SJCRH30 (cell line): ENCODE results near the gene SKOR1. TPM values are rescaled to one million over a fixed set of nuclear protein-coding genes. Genes with fewer than 3 reads are reported as not detected.

ENCODE experiments used
- DNase-seq, 2 experiments: peaks; one replicate each; pipeline ENCODE4 v3.0.0-alpha.2; 2015 to 2020
- H3K27ac ChIP-seq: fragments of 250-450 bp; sonication (Bioruptor Pico); 2 replicates; pipeline ENCODE4 v1.5.1; 2020; ENCODE audit warnings: mild to moderate bottlenecking, moderate library complexity
- H3K27me3 ChIP-seq: fragments of 250-450 bp; sonication (Bioruptor Pico); 2 replicates; pipeline ENCODE4 v1.5.1; 2020; ENCODE audit warnings: mild to moderate bottlenecking, moderate library complexity
- H3K36me3 ChIP-seq: fragments of 250-450 bp; sonication (Bioruptor Pico); 2 replicates; pipeline ENCODE4 v1.5.1; 2020; ENCODE audit warnings: mild to moderate bottlenecking, moderate library complexity
- H3K4me1 ChIP-seq: fragments of 250-450 bp; sonication (Bioruptor Pico); 2 replicates; pipeline ENCODE4 v1.5.1; 2020; ENCODE audit warnings: mild to moderate bottlenecking, moderate library complexity
- H3K4me3 ChIP-seq: fragments of 250-450 bp; sonication (Bioruptor Pico); 2 replicates; pipeline ENCODE4 v1.5.1; 2020; ENCODE audit warnings: mild to moderate bottlenecking, moderate library complexity
- H3K9me3 ChIP-seq: fragments of 250-450 bp; sonication (Bioruptor Pico); replicated peaks from 2 replicates; pipeline ENCODE4 v1.5.1; 2020; ENCODE audit warnings: mild to moderate bottlenecking, moderate library complexity
- total RNA-seq: library from RNA; depleted of rRNA; stranded (reverse); fragments of >200 nt; shearing (Covaris generic); gene quantifications from 2 replicates; pipeline ENCODE4 v1.2.3, GENCODE V29; 2014

SKOR1 gene
- total RNA-seq, 1 experiment from 2014 or later, result 4.5 TPM

GRCh38 chr15:67820992-67821783, 4.1 kb upstream of the SKOR1 start:
- H3K4me3 ChIP-seq, result no peak overlapping the region
- H3K9me3 ChIP-seq, result no peaks in the 10 kb centered on the region
- no peaks in the 10 kb centered on the region for H3K4me1 ChIP-seq
- no peak overlapping the region for H3K27ac ChIP-seq
- no peaks in the 10 kb centered on the region for H3K27me3 ChIP-seq
- no peaks in the 10 kb centered on the region; the same call in 1 of the 2 replicates for H3K36me3 ChIP-seq
- DNase-seq, result peak in 1 of 2 experiments; percentile 44

GRCh38 chr15:67821784-67822440, 3.4 kb upstream of the SKOR1 start:
- no peaks in the 10 kb centered on the region; the same call in 1 of the 2 replicates for H3K36me3 ChIP-seq
- H3K27ac ChIP-seq, result no peak overlapping the region
- no peaks in the 10 kb centered on the region for H3K4me1 ChIP-seq
- no peaks in the 10 kb centered on the region for H3K9me3 ChIP-seq
- no peak overlapping the region for H3K4me3 ChIP-seq
- no peak for DNase-seq
- no peaks in the 10 kb centered on the region for H3K27me3 ChIP-seq

- peak in 1 of 2 experiments; percentile 46 for DNase-seq
- Histone ChIP-seq H3K27me3 (no peaks in the 10 kb centered on the region), H3K4me1 (no peaks in the 10 kb centered on the region), H3K4me3 (peak overlapping the region; percentile 66), H3K36me3 (no peaks in the 10 kb centered on the region; the same call in 1 of the 2 replicates), H3K27ac (no peak overlapping the region), H3K9me3 (no peaks in the 10 kb centered on the region)
Measured at GRCh38 chr15:67822537-67823313, 2.6 kb upstream of the SKOR1 start.

GRCh38 chr15:67823314-67824196, 1.8 kb upstream of the SKOR1 start:
- Histone ChIP-seq H3K4me1 (no peaks in the 10 kb centered on the region), H3K27me3 (no peaks in the 10 kb centered on the region), H3K36me3 (no peaks in the 10 kb centered on the region; the same call in 1 of the 2 replicates), H3K9me3 (no peaks in the 10 kb centered on the region), H3K27ac (peak overlapping the region; percentile 8; the same call in 1 of the 2 replicates), H3K4me3 (peak overlapping the region; percentile 66)
- DNase-seq, result peak; percentile 69 to 75

GRCh38 chr15:67824197-67824968, 926 bp upstream of the SKOR1 start:
- no peaks in the 10 kb centered on the region for H3K27me3 ChIP-seq
- H3K4me1 ChIP-seq, result no peaks in the 10 kb centered on the region
- H3K4me3 ChIP-seq, result peak overlapping the region; percentile 66
- peak; percentile 35 to 47 for DNase-seq
- H3K9me3 ChIP-seq, result peaks cover 7% of the 10 kb centered on the region; the same call in 1 of the 2 replicates
- H3K36me3 ChIP-seq, result no peaks in the 10 kb centered on the region; the same call in 1 of the 2 replicates
- peak overlapping the region; percentile 8; the same call in 1 of the 2 replicates for H3K27ac ChIP-seq

GRCh38 chr15:67825881-67826716, 790 bp downstream of the SKOR1 start:
- DNase-seq, result no peak
- no peak overlapping the region for H3K4me3 ChIP-seq
- H3K27me3 ChIP-seq, result no peaks in the 10 kb centered on the region

GRCh38 chr15:67826717-67827561, 1.6 kb downstream of the SKOR1 start:
- no peak for DNase-seq
- Histone ChIP-seq H3K4me3 (no peak overlapping the region), H3K9me3 (peaks cover 12% of the 10 kb centered on the region; the same call in 1 of the 2 replicates), H3K27me3 (no peaks in the 10 kb centered on the region), H3K4me1 (no peaks in the 10 kb centered on the region), H3K36me3 (no peaks in the 10 kb centered on the region; the same call in 1 of the 2 replicates), H3K27ac (no peak overlapping the region)

More at GRCh38 chr15:67825881-67826716, 790 bp downstream of the SKOR1 start:
- H3K4me1 ChIP-seq, result no peaks in the 10 kb centered on the region
- H3K9me3 ChIP-seq, result peaks cover 12% of the 10 kb centered on the region; the same call in 1 of the 2 replicates
- no peaks in the 10 kb centered on the region; the same call in 1 of the 2 replicates for H3K36me3 ChIP-seq
- H3K27ac ChIP-seq, result no peak overlapping the region

- Histone ChIP-seq H3K4me1 (no peaks in the 10 kb centered on the region), H3K27ac (no peak overlapping the region), H3K27me3 (no peaks in the 10 kb centered on the region), H3K4me3 (no peak overlapping the region), H3K36me3 (no peaks in the 10 kb centered on the region; the same call in 1 of the 2 replicates), H3K9me3 (peaks cover 12% of the 10 kb centered on the region; the same call in 1 of the 2 replicates)
- DNase-seq, result no peak
Measured at GRCh38 chr15:67827562-67828277, 2.4 kb downstream of the SKOR1 start.

- no peak overlapping the region for H3K27ac ChIP-seq
- peaks cover 12% of the 10 kb centered on the region; the same call in 1 of the 2 replicates for H3K9me3 ChIP-seq
- no peak for DNase-seq
- no peaks in the 10 kb centered on the region for H3K27me3 ChIP-seq
- H3K36me3 ChIP-seq, result no peaks in the 10 kb centered on the region; the same call in 1 of the 2 replicates
- H3K4me1 ChIP-seq, result no peaks in the 10 kb centered on the region
- no peak overlapping the region for H3K4me3 ChIP-seq
Measured at GRCh38 chr15:67828278-67828968, 3.1 kb downstream of the SKOR1 start.

GRCh38 chr15:67828969-67829646, 3.8 kb downstream of the SKOR1 start:
- Histone ChIP-seq H3K4me3 (no peak overlapping the region), H3K4me1 (no peaks in the 10 kb centered on the region), H3K27ac (no peak overlapping the region), H3K9me3 (peaks cover 12% of the 10 kb centered on the region; the same call in 1 of the 2 replicates), H3K36me3 (no peaks in the 10 kb centered on the region; the same call in 1 of the 2 replicates), H3K27me3 (no peaks in the 10 kb centered on the region)
- no peak for DNase-seq
